Naive thymus-derived CD8-positive, alpha-beta T cell (primary cell): ENCODE measurements around the gene SLC17A8. TPM values are rescaled to one million over a fixed set of nuclear protein-coding genes. Genes with fewer than 3 reads are reported as not detected.

ENCODE experiments used
- ATAC-seq, 2 donors: fragments of 150-1000 bp; cut with Tn5 transposase in 1 of 2; sonication (Bioruptor Pico), chemical (Tn5 transposase) in 1 of 2; 1 replicate in 1 of 2; 2 replicates in 1 of 2; pipeline ENCODE4 v1.10.0; 2021; ENCODE audit warnings: mild to moderate bottlenecking in 2 of 2, moderate library complexity in 2 of 2
- POLR2A ChIA-PET: fragments of 350-600 bp; sonication (Branson Sonifier 250); formaldehyde crosslinking; loops from one replicate; lab custom pipeline; 2021; ENCODE audit warnings: antibody characterized with exemption; lab: Charles Lee
- DNase-seq, 10 donors: peaks; one replicate each; pipeline versions ENCODE4 v3.0.0 to v3.0.0-alpha.2; 2020 to 2022
- H3K27ac Mint-ChIP-seq, 10 donors: one replicate each; pipeline ENCODE4 v1.8.0; 2020 to 2022; ENCODE audit warnings: mild to moderate bottlenecking in 10 of 10, mixed read lengths in 10 of 10, moderate library complexity in 4 of 10, inconsistent platforms in 1 of 10
- H3K27me3 Mint-ChIP-seq, 5 donors: one replicate each; pipeline ENCODE4 v1.8.0; 2021 to 2022; ENCODE audit warnings: mixed read lengths in 5 of 5
- H3K36me3 Mint-ChIP-seq, 3 donors: one replicate each; pipeline ENCODE4 v1.8.0; 2020 to 2022; ENCODE audit warnings: mixed read lengths in 3 of 3, mild to moderate bottlenecking in 2 of 3, inconsistent platforms in 1 of 3
- H3K4me1 Mint-ChIP-seq, 4 donors: one replicate each; pipeline ENCODE4 v1.8.0; 2021 to 2022; ENCODE audit warnings: mixed read lengths in 4 of 4
- H3K4me3 Mint-ChIP-seq, 10 donors: one replicate each; pipeline ENCODE4 v1.8.0; 2020 to 2022; ENCODE audit warnings: mild to moderate bottlenecking in 10 of 10, mixed read lengths in 10 of 10, moderate library complexity in 6 of 10, inconsistent platforms in 1 of 10
- H3K9me3 Mint-ChIP-seq, 9 donors: one replicate each; pipeline ENCODE4 v1.8.0; 2020 to 2022; ENCODE audit warnings: mixed read lengths in 9 of 9, mild to moderate bottlenecking in 3 of 9, inconsistent platforms in 1 of 9, moderate library complexity in 1 of 9
- polyA plus RNA-seq, 3 donors: library from polyadenylated mRNA; unstranded; fragments of 300-500 nt; fragmentation: Illumina TruSeq; gene quantifications; one replicate each; pipeline ENCODE4 v1.2.3, GENCODE V29; 2021
- total RNA-seq, 8 experiments: library from RNA in 2 of 8; stranded (reverse) in 2 of 8; gene quantifications; one replicate each; pipeline ENCODE4 v1.2.3 and lab custom pipeline; 2021 to 2026

Gene SLC17A8
- total and polyA plus RNA-seq, 5 experiments from 2014 or later, result not detected

DNA sequence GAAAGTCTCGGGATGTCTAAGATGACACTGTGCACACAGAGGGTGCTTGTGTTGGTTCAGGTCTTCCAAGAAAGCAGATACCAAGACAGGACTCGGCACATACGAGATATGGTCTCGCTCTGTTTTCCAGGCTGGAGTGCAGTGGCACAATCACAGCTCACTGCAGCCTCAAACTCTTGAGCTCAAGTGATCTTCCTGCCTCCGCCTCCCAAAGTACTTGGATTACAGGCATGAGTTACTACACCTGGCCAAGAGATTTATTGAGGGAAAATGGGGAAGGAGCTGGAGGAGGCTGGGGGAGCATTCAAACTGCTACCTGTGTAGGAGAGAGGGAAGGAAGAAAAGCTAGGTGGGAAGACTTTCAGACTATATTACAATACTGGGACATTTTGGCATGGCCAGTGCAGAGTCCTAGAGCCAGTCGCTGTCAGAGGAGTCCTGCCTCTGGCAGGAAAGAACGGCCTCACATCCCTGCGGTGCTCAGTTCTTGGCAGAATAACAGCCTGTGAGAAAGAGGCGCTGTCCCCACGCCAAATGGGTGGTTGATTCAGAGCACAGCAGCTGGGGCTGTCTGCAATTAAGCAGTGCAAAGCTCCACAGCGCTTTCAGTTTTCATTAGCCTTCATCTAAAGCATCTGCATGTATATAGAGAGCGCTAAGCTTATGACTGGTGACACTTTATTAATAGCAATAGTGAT is 18.3 kb downstream of the SLC17A8 start:
- peaks cover 3 to 11% (median 6%) of the 10 kb centered on the region in 5 donors for H3K27me3 Mint-ChIP-seq
- POLR2A ChIA-PET, result no interaction called here
- H3K36me3 Mint-ChIP-seq, result no peaks in the 10 kb centered on the region
- no peak for DNase-seq
- no peak overlapping the region for H3K27ac Mint-ChIP-seq
- no peaks in the 10 kb centered on the region for H3K9me3 Mint-ChIP-seq
- H3K4me1 Mint-ChIP-seq, result no peaks in the 10 kb centered on the region
- no peak overlapping the region for H3K4me3 Mint-ChIP-seq
- no peak for ATAC-seq

DNA sequence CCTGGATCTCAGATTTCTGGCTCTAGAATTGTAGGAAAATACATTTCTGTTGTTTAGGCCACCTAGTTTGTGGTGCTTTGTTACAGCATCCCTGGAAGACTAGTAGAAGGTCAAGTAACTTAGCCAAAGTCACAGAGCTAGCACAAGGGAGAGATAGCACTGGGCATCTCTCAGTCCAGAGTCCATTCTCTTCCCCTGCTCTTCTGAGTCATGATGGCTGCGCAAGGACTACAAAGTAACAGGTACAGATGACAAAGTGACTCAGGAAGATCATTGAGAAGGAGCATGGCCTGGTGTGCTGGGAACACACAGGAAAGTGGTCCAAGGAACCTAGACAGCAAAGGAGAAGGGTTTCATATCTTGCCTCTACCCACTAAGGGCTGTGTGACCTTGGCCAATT is 19.3 kb downstream of the SLC17A8 start:
- H3K27ac Mint-ChIP-seq, result no peak overlapping the region
- H3K36me3 Mint-ChIP-seq, result no peaks in the 10 kb centered on the region
- POLR2A ChIA-PET, result no interaction called here
- no peaks in the 10 kb centered on the region for H3K4me1 Mint-ChIP-seq
- no peak for ATAC-seq
- H3K27me3 Mint-ChIP-seq, result peaks cover 3 to 11% (median 6%) of the 10 kb centered on the region in 5 donors
- no peaks in the 10 kb centered on the region for H3K9me3 Mint-ChIP-seq
- no peak for DNase-seq
- no peak overlapping the region for H3K4me3 Mint-ChIP-seq

DNA sequence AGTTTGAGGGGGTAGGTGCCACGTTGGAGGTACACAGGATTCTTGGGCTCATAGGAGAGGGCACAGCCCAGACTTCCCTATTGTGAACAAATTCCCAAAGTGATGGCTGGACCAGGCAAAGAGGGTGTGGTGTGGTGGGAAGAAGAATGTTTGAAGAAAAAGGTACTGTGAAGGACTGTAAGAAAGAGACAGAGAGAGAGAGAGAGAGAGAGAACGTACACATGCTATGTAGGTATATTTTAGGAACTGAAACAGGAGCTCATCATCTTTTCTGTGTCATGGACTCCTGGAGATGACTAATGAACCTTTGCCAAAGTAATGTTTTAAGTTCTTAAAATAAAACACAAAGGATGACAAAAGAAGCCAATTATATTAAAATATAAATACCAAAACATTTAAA is 24.5 kb downstream of the SLC17A8 start:
- POLR2A ChIA-PET, result no interaction called here
- H3K27me3 Mint-ChIP-seq, result peaks cover 0 to 6% (median 2%) of the 10 kb centered on the region in 5 donors
- peak overlapping the region in 1 of 10 donors; percentile 4 for H3K27ac Mint-ChIP-seq
- ATAC-seq (no peak), DNase-seq (no peak)
- H3K4me3 Mint-ChIP-seq, result no peak overlapping the region
- no peaks in the 10 kb centered on the region for H3K36me3 Mint-ChIP-seq
- no peaks in the 10 kb centered on the region for H3K9me3 Mint-ChIP-seq
- peaks cover 0 to 2% (median 0%) of the 10 kb centered on the region in 4 donors for H3K4me1 Mint-ChIP-seq

DNA sequence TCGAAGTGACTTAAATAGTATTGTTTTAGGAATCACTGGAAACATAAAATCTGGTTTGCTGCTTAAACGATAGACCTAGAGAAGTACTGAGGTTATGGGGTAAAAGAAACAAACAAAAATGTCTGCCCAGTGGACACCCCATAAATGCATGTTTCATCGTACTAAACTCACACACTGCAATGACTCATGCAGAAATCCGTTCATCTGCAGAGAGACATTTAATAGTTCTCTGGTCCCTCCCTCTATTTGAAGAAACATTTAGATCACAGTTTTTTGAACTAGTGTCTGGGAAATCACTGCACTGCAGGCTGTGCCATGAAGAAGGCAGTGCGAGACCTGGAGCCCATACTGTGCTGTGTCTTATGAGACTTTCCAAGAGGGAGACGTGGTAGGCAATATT is 25.5 kb downstream of the SLC17A8 start:
- DNase-seq, result no peak
- H3K36me3 Mint-ChIP-seq, result no peaks in the 10 kb centered on the region
- no peak overlapping the region for H3K4me3 Mint-ChIP-seq
- H3K4me1 Mint-ChIP-seq, result peaks cover 0 to 2% (median 0%) of the 10 kb centered on the region in 4 donors
- POLR2A ChIA-PET, result no interaction called here
- H3K27ac Mint-ChIP-seq, result no peak overlapping the region
- no peak for ATAC-seq
- H3K9me3 Mint-ChIP-seq, result peaks cover 0 to 2% (median 0%) of the 10 kb centered on the region in 9 donors
- peaks cover 0 to 11% (median 2%) of the 10 kb centered on the region in 5 donors for H3K27me3 Mint-ChIP-seq

DNA sequence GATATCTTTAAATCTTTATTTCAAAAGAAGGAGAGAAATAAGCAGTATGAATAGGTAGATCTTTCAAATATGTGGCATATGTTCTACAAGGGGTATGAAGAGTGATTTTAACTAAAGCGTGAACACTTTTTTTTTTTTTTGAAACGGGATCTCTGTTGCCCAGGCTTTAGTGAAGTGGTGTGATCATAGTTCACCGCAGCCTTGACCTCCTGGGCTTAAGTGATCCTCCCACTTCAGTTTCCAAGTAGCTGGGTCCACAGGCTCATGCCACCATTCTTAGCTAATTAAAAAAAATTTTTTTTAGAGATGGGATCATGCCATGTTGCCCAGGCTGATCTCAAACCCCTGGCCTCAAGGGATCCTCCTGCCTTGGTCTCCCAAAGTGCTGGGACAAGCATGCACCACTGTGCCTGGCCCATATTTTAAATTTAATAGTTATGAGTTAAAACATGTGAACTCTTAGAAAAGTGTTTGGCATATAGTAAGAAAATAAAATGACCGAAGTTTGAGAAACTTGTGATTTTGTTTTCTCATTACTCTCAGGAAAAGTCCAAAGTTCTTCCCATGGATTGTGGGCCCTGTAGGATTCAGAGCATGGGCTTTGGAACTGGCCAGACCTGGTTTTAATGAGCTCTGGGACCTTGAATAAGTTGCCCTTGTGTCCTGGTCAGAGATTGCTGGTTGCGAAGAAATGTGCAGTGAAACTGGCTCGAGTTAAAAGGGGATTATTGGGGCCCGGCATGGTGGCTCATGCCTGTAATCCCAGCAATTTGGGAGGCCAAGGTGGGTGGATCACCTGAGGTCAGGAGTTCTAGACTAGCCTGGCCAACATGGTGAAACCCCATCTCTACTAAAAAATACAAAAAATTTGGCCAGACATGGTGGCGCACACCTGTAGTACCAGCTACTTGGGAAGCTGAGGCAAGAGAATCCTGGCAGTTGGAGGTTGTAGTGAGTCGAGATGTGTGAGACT is 27.0 kb downstream of the SLC17A8 start:
- peaks cover 0 to 11% (median 0%) of the 10 kb centered on the region in 5 donors for H3K27me3 Mint-ChIP-seq
- H3K4me3 Mint-ChIP-seq, result no peak overlapping the region
- ATAC-seq (no peak), DNase-seq (no peak)
- POLR2A ChIA-PET, result interaction anchor here (0.6 kb wide), 1 partner anchor 174 kb away, joined by 5 read pairs; no protein-coding TSS in a partner anchor
- no peak overlapping the region for H3K27ac Mint-ChIP-seq
- H3K9me3 Mint-ChIP-seq, result peaks cover 0 to 2% (median 0%) of the 10 kb centered on the region in 9 donors
- peaks cover 0 to 2% (median 0%) of the 10 kb centered on the region in 4 donors for H3K4me1 Mint-ChIP-seq
- H3K36me3 Mint-ChIP-seq, result no peaks in the 10 kb centered on the region

DNA sequence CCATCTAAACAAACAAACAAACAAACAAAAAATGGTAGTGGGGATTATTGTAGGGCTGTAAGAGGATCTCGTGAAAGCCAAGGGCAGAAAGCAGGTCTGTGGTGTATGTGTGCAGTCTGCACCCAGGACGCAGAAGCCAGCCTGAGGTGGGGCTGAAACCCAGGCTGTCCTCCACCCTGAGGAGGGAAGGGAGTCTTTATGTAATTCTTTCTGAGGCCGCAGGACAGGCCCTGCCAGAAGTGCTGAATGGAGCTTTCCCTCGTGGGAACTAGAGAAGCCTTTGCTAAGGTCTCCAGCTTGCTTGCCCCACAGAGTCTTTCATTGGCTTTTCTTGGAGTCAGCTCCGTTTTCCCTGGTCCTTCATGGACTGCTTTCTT is 27.7 kb downstream of the SLC17A8 start:
- no peak overlapping the region for H3K27ac Mint-ChIP-seq
- H3K4me3 Mint-ChIP-seq, result no peak overlapping the region
- H3K27me3 Mint-ChIP-seq, result peaks cover 0 to 11% (median 0%) of the 10 kb centered on the region in 5 donors
- DNase-seq, result no peak
- POLR2A ChIA-PET, result interaction anchor here (0.6 kb wide), 1 partner anchor 173 kb away, joined by 5 read pairs; no protein-coding TSS in a partner anchor
- H3K9me3 Mint-ChIP-seq, result peaks cover 0 to 2% (median 0%) of the 10 kb centered on the region in 9 donors
- peaks cover 0 to 2% (median 0%) of the 10 kb centered on the region in 4 donors for H3K4me1 Mint-ChIP-seq
- H3K36me3 Mint-ChIP-seq, result no peaks in the 10 kb centered on the region
- ATAC-seq, result no peak

DNA sequence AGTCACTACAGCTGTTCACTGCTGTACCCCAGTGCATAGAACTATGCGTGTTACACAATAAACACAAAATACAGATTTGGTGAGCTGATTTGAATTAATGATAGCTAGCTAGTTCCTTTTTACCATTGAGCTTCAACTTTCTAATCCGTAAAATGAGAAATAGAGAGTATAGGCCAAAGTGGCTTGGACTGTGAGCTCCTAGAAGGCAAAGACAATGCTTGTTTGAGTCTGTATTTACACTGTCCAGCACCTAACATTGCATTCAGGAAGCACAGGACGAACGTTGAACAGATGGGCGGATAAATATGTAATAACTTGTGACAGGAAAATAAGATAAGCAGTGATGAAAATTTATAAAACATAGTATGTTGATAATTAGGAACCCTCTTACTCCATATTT is 31.5 kb downstream of the SLC17A8 start:
- Mint-ChIP-seq H3K27ac (no peak overlapping the region), H3K4me1 (no peaks in the 10 kb centered on the region), H3K9me3 (peaks cover 0 to 2% (median 0%) of the 10 kb centered on the region in 9 donors), H3K27me3 (peaks cover 0 to 11% (median 3%) of the 10 kb centered on the region in 5 donors), H3K36me3 (no peaks in the 10 kb centered on the region), H3K4me3 (no peak overlapping the region)
- POLR2A ChIA-PET, result no interaction called here
- ATAC-seq, result no peak
- no peak for DNase-seq

DNA sequence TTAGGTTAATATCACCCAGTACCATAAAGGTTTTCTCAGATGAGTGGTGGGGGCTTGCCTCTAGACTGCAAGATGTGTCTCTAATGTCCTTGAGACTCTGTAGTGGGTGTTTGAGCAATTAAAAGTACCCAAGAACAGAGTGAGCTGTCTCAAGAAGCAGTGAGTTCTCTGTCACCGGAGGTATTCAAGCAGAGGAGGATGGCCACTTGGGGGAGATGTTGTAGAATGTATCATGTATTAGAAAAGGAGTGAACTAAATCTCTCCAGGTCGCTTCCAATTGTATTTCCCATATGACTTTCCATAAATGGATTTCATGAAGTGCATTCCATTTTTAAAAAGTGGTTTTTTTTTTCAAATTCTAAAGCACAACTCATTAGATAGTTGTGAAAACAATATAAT is 35.0 kb downstream of the SLC17A8 start:
- no peak for DNase-seq
- Mint-ChIP-seq H3K27me3 (peaks cover 0 to 11% (median 3%) of the 10 kb centered on the region in 5 donors), H3K4me3 (no peak overlapping the region), H3K9me3 (peaks cover 0 to under 1% (median 0%) of the 10 kb centered on the region in 9 donors), H3K27ac (no peak overlapping the region), H3K4me1 (no peaks in the 10 kb centered on the region), H3K36me3 (no peaks in the 10 kb centered on the region)
- POLR2A ChIA-PET, result no interaction called here
- no peak for ATAC-seq

DNA sequence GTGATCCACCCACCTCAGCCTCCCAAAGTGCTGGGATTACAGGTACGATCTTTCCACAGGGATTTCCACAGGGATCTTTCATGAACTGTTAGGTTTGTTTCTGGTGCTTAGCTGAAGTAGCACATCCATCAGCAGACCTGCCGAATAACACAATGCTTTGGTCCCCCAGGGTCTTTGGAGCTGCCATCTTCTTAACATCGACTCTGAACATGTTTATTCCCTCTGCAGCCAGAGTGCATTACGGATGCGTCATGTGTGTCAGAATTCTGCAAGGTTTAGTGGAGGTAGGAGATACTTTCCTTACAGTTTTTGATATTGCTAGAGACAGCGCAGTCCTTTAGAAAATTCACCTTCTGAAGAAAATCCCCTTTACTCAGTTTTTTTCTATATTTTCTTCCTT is 36.3 kb downstream of the SLC17A8 start:
- Mint-ChIP-seq H3K27me3 (peaks cover 0 to 3% (median 2%) of the 10 kb centered on the region in 5 donors), H3K27ac (no peak overlapping the region), H3K4me3 (no peak overlapping the region), H3K9me3 (no peaks in the 10 kb centered on the region), H3K4me1 (no peaks in the 10 kb centered on the region), H3K36me3 (no peaks in the 10 kb centered on the region)
- POLR2A ChIA-PET, result no interaction called here
- DNase-seq (no peak), ATAC-seq (no peak)

DNA sequence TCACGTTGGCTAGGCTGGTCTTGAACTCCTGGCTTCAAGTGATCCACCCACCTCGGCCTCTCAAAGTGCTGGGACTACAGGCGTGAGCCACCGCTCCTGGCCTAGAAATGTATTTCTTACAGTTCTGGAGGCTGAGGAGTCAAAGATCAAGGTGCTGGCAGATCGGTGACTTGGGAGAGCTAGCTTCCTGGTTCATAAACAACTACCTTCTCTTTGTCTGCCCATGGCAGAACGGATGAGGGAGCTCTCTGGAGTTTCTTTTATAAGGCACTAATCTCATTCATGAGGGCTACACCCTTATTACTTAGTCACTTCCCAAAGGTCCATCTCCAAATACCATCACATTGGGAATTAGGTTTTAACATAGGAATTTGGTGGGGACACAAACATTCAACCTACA is 38.9 kb downstream of the SLC17A8 start:
- Mint-ChIP-seq H3K4me1 (no peaks in the 10 kb centered on the region), H3K36me3 (no peaks in the 10 kb centered on the region), H3K4me3 (no peak overlapping the region), H3K27ac (no peak overlapping the region), H3K9me3 (no peaks in the 10 kb centered on the region), H3K27me3 (peaks cover 0 to 3% (median 0%) of the 10 kb centered on the region in 5 donors)
- DNase-seq (no peak), ATAC-seq (no peak)
- POLR2A ChIA-PET, result no interaction called here

DNA sequence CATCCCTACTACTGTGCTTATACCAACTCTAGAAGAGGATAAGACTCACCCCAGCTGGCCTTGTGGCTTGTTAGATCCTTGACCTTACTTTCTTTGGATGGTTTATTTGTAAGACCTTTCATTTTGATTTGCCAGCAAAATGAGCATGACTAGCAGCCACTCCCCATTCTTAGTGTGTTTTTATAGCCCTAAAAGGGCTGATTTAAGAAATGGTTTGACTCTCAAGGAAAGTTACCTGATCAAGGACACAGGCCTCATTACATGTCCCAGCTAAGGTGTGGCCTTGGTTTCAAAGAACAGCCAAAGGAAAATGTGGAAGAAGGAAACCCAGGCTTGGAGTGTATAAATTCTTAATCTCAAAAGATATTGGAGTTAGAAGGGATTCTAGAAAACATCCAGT is 41.4 kb downstream of the SLC17A8 start:
- no peaks in the 10 kb centered on the region for H3K36me3 Mint-ChIP-seq
- H3K9me3 Mint-ChIP-seq, result no peaks in the 10 kb centered on the region
- POLR2A ChIA-PET, result no interaction called here
- no peak overlapping the region for H3K27ac Mint-ChIP-seq
- H3K4me3 Mint-ChIP-seq, result no peak overlapping the region
- DNase-seq (no peak), ATAC-seq (no peak)
- no peaks in the 10 kb centered on the region for H3K4me1 Mint-ChIP-seq
- peaks cover 0 to 4% (median 0%) of the 10 kb centered on the region in 5 donors for H3K27me3 Mint-ChIP-seq

DNA sequence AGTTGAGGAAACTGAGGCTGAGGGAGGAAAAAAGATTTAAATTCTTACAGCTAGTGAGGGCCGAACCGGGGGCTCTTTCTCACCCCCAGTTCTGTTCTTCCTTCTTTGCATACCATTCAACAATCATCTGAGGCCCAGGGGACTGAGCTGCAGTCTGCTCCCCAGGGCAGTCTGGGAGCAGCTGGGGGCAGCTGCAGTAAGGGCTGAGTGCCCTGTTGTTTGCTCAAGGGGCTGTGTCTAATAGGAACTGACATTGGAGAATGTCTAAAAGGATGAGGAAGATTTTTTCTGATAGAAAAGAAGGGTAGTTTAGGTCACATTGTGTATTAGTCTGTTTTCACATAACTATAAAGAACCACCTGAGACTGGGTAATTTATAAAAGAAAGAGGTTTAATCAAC is 42.2 kb downstream of the SLC17A8 start:
- DNase-seq (no peak), ATAC-seq (no peak)
- Mint-ChIP-seq H3K27ac (no peak overlapping the region), H3K27me3 (peaks cover 0 to 4% (median 0%) of the 10 kb centered on the region in 5 donors), H3K36me3 (no peaks in the 10 kb centered on the region), H3K4me3 (no peak overlapping the region), H3K4me1 (no peaks in the 10 kb centered on the region), H3K9me3 (no peaks in the 10 kb centered on the region)
- POLR2A ChIA-PET, result no interaction called here

DNA sequence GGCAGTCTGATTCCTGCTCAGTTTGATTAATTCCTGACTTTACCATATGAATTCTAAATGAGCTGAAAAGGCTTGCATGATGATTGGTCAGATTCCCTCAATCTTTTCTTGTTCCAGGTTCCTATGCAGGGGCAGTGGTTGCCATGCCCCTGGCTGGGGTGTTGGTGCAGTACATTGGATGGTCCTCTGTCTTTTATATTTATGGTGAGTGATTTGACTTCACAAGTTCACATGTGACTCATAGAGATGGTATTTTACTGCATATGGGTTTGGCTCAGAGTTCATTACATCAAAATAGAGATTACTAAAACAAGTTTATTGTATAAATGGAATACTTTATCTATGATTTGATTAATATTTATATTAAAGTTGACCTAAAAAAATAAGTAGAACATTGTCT is 44.8 kb downstream of the SLC17A8 start:
- Mint-ChIP-seq H3K27ac (no peak overlapping the region), H3K4me1 (peaks cover 0 to 2% (median 0%) of the 10 kb centered on the region in 4 donors), H3K4me3 (no peak overlapping the region), H3K9me3 (no peaks in the 10 kb centered on the region), H3K36me3 (no peaks in the 10 kb centered on the region), H3K27me3 (peaks cover 0 to 9% (median 3%) of the 10 kb centered on the region in 5 donors)
- no peak for DNase-seq
- POLR2A ChIA-PET, result no interaction called here
- ATAC-seq, result no peak
